CD14-positive monocyte (primary cell): ENCODE data around the gene UVSSA. TPM values are rescaled to one million over a fixed set of nuclear protein-coding genes. Genes with fewer than 3 reads are reported as not detected.

Source experiments
- DNase-seq, 3 donors: peaks; one replicate each; pipeline ENCODE4 v3.0.0-alpha.2; 2011 to 2022
- H2AFZ ChIP-seq: 2 replicates; pipeline ENCODE4 v1.6.0; 2012; ENCODE audit warnings: mild to moderate bottlenecking, low read depth, low read length, inconsistent platforms; ENCODE audit not compliant: insufficient read depth, poor library complexity, severe bottlenecking
- H3K27ac ChIP-seq, 2 donors: 1 replicate in 1 of 2; 2 replicates in 1 of 2; pipeline ENCODE4 v1.5.1; 2012 to 2013; ENCODE audit warnings: low read length in 2 of 2, control low read depth in 1 of 2, inconsistent platforms in 1 of 2, low read depth in 1 of 2, mild to moderate bottlenecking in 1 of 2
- H3K27me3 ChIP-seq, 2 donors: one replicate each; pipeline versions ENCODE4 v1.6.0 to v1.6.1; 2011 to 2013; ENCODE audit warnings: low read length in 2 of 2; ENCODE audit not compliant: control insufficient read depth in 2 of 2, insufficient read depth in 2 of 2
- H3K36me3 ChIP-seq, 2 donors: replicated peaks in 1 of 2; 1 replicate in 1 of 2; 2 replicates in 1 of 2; pipeline versions ENCODE4 v1.5.1 to v1.6.1; 2012 to 2013; ENCODE audit warnings: low read length in 2 of 2, control low read depth in 1 of 2, inconsistent platforms in 1 of 2, mild to moderate bottlenecking in 1 of 2; ENCODE audit not compliant: insufficient read depth in 2 of 2, control insufficient read depth in 1 of 2
- H3K4me1 ChIP-seq, 2 donors: 1 replicate in 1 of 2; 2 replicates in 1 of 2; pipeline versions ENCODE4 v1.5.1 to v1.6.1; 2012 to 2013; ENCODE audit warnings: low read length in 2 of 2, control low read depth in 1 of 2, inconsistent platforms in 1 of 2, mild to moderate bottlenecking in 1 of 2, moderate library complexity in 1 of 2; ENCODE audit not compliant: insufficient read depth in 2 of 2, control insufficient read depth in 1 of 2
- H3K4me2 ChIP-seq: replicated peaks from 2 replicates; pipeline ENCODE3; 2012; ENCODE audit warnings: low read length, moderate library complexity, mild to moderate bottlenecking; ENCODE audit not compliant: poor library complexity, severe bottlenecking; ENCODE audit errors: extremely low read depth
- H3K4me3 ChIP-seq, 3 experiments: fragments of 200-600 bp in 1 of 3; sonication (generic) in 1 of 3; replicated peaks in 1 of 3; 1 replicate in 2 of 3; 2 replicates in 1 of 3; pipeline ENCODE4 v1.5.1; 2011 to 2013; ENCODE audit warnings: low read length in 3 of 3, mild to moderate bottlenecking in 3 of 3, control low read depth in 2 of 3, low read depth in 2 of 3, inconsistent platforms in 1 of 3, moderate library complexity in 1 of 3
- H3K79me2 ChIP-seq: 2 replicates; pipeline ENCODE4 v1.6.0; 2012; ENCODE audit warnings: mild to moderate bottlenecking, control low read depth, inconsistent platforms, low read length, moderate library complexity; ENCODE audit not compliant: insufficient read depth
- H3K9ac ChIP-seq: 2 replicates; pipeline ENCODE4 v1.6.0; 2017; ENCODE audit warnings: low read length, mild to moderate bottlenecking; ENCODE audit not compliant: insufficient read depth, poor library complexity, severe bottlenecking
- H3K9me3 ChIP-seq, 2 donors: replicated peaks in 1 of 2; 1 replicate in 1 of 2; 2 replicates in 1 of 2; pipeline versions ENCODE4 v1.5.1 to v1.6.1; 2012 to 2013; ENCODE audit warnings: low read length in 2 of 2, control low read depth in 1 of 2; ENCODE audit not compliant: control insufficient read depth in 1 of 2, insufficient read depth in 1 of 2
- H4K20me1 ChIP-seq: 2 replicates; pipeline ENCODE4 v1.6.0; 2012; ENCODE audit warnings: mild to moderate bottlenecking, low read length, control low read depth, moderate library complexity; ENCODE audit not compliant: insufficient read depth
- H3K27ac Mint-ChIP-seq, 7 donors: one replicate each; pipeline ENCODE4 v1.8.0; 2020; ENCODE audit warnings: mild to moderate bottlenecking in 7 of 7, mixed read lengths in 7 of 7, moderate library complexity in 6 of 7, inconsistent platforms in 2 of 7
- H3K27me3 Mint-ChIP-seq, 3 donors: one replicate each; pipeline ENCODE4 v1.8.0; 2021 to 2022; ENCODE audit warnings: low read depth in 3 of 3, mild to moderate bottlenecking in 3 of 3, mixed read lengths in 3 of 3, moderate library complexity in 3 of 3, inconsistent platforms in 1 of 3
- H3K36me3 Mint-ChIP-seq, 2 donors: one replicate each; pipeline ENCODE4 v1.8.0; 2020; ENCODE audit warnings: mixed read lengths in 2 of 2, inconsistent platforms in 1 of 2, mild to moderate bottlenecking in 1 of 2
- H3K4me1 Mint-ChIP-seq: one replicate; pipeline ENCODE4 v1.8.0; 2020; ENCODE audit warnings: mild to moderate bottlenecking, mixed read lengths
- H3K4me3 Mint-ChIP-seq, 2 donors: one replicate each; pipeline ENCODE4 v1.8.0; 2020; ENCODE audit warnings: mild to moderate bottlenecking in 2 of 2, mixed read lengths in 2 of 2, moderate library complexity in 1 of 2
- H3K9me3 Mint-ChIP-seq, 7 donors: one replicate each; pipeline ENCODE4 v1.8.0; 2020 to 2022; ENCODE audit warnings: mixed read lengths in 7 of 7, mild to moderate bottlenecking in 6 of 7, moderate library complexity in 6 of 7, inconsistent platforms in 2 of 7
- WGBS: methylation state at CpG from one replicate; pipeline ENCODE4 v1.1.5; 2013; ENCODE audit warnings: missing lambda C conversion rate; ENCODE audit not compliant: insufficient coverage; 5-methylcytosine and 5-hydroxymethylcytosine counted together
- intact Hi-C, 2 donors: fragments of 100-400 bp; cut with micrococcal nuclease; formaldehyde crosslinking; loops; one replicate each; pipeline versions ENCODE4 v1.15.0 to v1.15.1; 2023
- polyA plus RNA-seq, 3 donors: library from polyadenylated mRNA; depleted of rRNA in 1 of 3; unstranded in 2 of 3; stranded (reverse) in 1 of 3; fragments of 300-500 nt in 2 of 3; fragments of >200 nt in 1 of 3; fragmentation: Illumina TruSeq in 2 of 3; gene quantifications; 1 replicate in 2 of 3; 2 replicates in 1 of 3; pipeline ENCODE4 v1.2.3, GENCODE V29; 2012 to 2021
- TF ChIP-seq, protein P1 (sequence below): fragments of 200-600 bp; IDR thresholded peaks from one replicate; pipeline ENCODE4 v1.8.0; 2022; ENCODE audit warnings: antibody characterized with exemption, mild to moderate bottlenecking

The UVSSA gene
- polyA plus RNA-seq, 3 donors = 2.6 to 54.0 (median 4.8) TPM

DNA sequence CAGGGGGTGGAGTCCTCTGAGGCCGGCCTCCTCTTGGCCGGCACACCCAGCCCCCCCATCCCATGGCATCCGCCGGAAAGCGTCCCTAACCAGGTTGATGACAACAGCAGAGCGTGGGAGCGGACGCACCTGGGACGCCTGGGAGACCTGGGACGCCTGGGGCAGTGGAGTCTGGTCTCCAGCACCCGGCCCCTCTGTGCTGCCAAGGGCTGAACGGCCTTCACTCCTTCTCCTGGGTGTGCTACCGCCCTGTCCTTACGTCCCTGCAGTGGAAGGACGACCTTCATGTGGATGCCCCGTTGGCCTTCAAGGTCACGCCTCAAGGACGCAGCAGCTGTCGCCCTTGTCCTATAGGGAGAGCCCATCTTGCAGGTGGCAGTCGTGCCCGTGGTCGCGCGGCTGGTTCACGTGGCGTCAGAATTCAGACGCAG is 32.4 kb downstream of the UVSSA start:
- TF ChIP-seq, protein P1, sequence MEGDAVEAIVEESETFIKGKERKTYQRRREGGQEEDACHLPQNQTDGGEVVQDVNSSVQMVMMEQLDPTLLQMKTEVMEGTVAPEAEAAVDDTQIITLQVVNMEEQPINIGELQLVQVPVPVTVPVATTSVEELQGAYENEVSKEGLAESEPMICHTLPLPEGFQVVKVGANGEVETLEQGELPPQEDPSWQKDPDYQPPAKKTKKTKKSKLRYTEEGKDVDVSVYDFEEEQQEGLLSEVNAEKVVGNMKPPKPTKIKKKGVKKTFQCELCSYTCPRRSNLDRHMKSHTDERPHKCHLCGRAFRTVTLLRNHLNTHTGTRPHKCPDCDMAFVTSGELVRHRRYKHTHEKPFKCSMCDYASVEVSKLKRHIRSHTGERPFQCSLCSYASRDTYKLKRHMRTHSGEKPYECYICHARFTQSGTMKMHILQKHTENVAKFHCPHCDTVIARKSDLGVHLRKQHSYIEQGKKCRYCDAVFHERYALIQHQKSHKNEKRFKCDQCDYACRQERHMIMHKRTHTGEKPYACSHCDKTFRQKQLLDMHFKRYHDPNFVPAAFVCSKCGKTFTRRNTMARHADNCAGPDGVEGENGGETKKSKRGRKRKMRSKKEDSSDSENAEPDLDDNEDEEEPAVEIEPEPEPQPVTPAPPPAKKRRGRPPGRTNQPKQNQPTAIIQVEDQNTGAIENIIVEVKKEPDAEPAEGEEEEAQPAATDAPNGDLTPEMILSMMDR = no peak
- no peaks in the 10 kb centered on the region for H3K27me3 Mint-ChIP-seq
- Histone ChIP-seq H3K4me2 (no peak overlapping the region), H3K9ac (no peak overlapping the region), H3K27me3 (no peaks in the 10 kb centered on the region), H3K79me2 (no peaks in the 10 kb centered on the region), H2AFZ (no peak overlapping the region), H4K20me1 (no peaks in the 10 kb centered on the region), H3K4me3 (no peak overlapping the region), H3K9me3 (no peaks in the 10 kb centered on the region), H3K36me3 (peaks cover 29 to 34% of the 10 kb centered on the region in 2 donors), H3K4me1 (no peaks in the 10 kb centered on the region), H3K27ac (no peak overlapping the region)
- H3K4me3 Mint-ChIP-seq = no peak overlapping the region
- H3K27ac Mint-ChIP-seq = no peak overlapping the region
- intact Hi-C loops = no loop called here
- H3K36me3 Mint-ChIP-seq = peaks cover 18 to 50% of the 10 kb centered on the region in 2 donors
- 98% methylated on average over 17 of the region's 27 CpGs for WGBS
- H3K9me3 Mint-ChIP-seq = no peaks in the 10 kb centered on the region
- DNase-seq = no peak
- H3K4me1 Mint-ChIP-seq = no peaks in the 10 kb centered on the region

DNA sequence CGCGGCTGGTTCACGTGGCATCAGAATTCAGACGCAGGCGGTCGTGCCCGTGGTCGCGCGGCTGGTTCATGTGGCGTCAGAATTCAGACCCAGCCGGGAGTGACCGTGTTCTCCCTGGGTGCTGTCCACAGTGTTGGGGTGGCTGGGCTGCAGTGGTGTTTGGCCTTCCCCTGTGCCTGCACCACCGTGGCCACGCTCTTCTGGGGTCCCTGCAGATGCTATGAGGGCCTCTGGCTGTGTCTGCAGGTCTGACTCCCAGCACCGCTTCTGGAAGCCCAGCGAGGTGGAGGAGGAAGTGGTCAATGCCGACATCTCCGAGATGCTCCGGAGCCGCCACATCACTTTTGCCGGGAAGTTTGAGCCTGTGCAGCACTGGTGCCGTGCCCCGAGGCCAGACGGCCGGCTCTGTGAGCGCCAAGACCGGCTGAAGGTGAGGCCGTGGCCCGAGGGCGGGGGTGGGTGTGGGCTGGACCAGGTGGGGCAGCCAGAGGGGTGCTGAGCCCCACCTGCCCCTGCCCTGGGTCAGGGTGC is 32.9 kb downstream of the UVSSA start:
- no peak overlapping the region for H3K4me3 ChIP-seq
- H4K20me1 ChIP-seq = no peaks in the 10 kb centered on the region
- H3K79me2 ChIP-seq = no peaks in the 10 kb centered on the region
- peaks cover 25 to 34% of the 10 kb centered on the region in 2 donors for H3K36me3 ChIP-seq
- H3K4me1 Mint-ChIP-seq = no peaks in the 10 kb centered on the region
- no peaks in the 10 kb centered on the region for H3K4me1 ChIP-seq
- 97% methylated on average over 19 of the region's 31 CpGs for WGBS
- TF ChIP-seq, protein P1 = no peak
- H3K27me3 Mint-ChIP-seq = no peaks in the 10 kb centered on the region
- peak overlapping the region in 1 of 7 donors; percentile 37 for H3K27ac Mint-ChIP-seq
- no peak overlapping the region for H3K27ac ChIP-seq
- H3K9me3 ChIP-seq = no peaks in the 10 kb centered on the region
- H2AFZ ChIP-seq = no peak overlapping the region
- peaks cover 20 to 53% of the 10 kb centered on the region in 2 donors for H3K36me3 Mint-ChIP-seq
- no peak for DNase-seq
- no peaks in the 10 kb centered on the region for H3K9me3 Mint-ChIP-seq
- no peak overlapping the region for H3K4me2 ChIP-seq
- H3K9ac ChIP-seq = no peak overlapping the region
- intact Hi-C loops = no loop called here
- no peak overlapping the region for H3K4me3 Mint-ChIP-seq
- H3K27me3 ChIP-seq = no peaks in the 10 kb centered on the region
